ENCODE results near the gene EIF4E3.

DNA sequence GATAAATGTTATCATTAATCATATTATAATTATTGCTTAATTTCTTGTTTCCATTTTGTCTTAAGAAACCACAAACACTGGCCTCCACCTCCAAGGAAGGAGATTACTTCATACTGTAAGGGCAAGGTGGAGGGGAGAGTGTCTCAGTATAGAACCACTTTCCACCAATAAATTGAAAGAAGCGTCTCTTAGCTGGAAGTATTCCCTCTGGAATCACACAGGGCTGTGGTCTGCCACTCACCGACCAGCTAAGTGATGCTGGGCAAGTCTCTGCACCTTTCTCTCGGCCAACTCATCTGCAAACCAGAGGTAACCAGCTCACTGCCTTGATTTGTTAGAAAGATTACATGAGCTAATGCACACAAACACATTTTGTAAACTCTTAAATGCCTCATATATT, 63.1 kb downstream of the EIF4E3 start:
- TF ChIP-seq CTCF (IDR thresholded peaks at IDR 0.05): no peak
- no peak for TF ChIP-seq POLR2A (IDR thresholded peaks at IDR 0.05)

Measured in lower leg skin (tissue), 3 donors.